Stimulated activated CD8-positive, alpha-beta memory T cell treated with anti-CD3 and anti-CD28 coated beads, Interleukin-7, amount 100 ng/mL, for 24 hours (primary cell): Measurements from ENCODE around the gene PCDH12.

Experiments used
- DNase-seq: peaks from one replicate; pipeline ENCODE4 v3.0.0-alpha.2; 2020; ENCODE audit warnings: low read depth

Gene PCDH12

DNA sequence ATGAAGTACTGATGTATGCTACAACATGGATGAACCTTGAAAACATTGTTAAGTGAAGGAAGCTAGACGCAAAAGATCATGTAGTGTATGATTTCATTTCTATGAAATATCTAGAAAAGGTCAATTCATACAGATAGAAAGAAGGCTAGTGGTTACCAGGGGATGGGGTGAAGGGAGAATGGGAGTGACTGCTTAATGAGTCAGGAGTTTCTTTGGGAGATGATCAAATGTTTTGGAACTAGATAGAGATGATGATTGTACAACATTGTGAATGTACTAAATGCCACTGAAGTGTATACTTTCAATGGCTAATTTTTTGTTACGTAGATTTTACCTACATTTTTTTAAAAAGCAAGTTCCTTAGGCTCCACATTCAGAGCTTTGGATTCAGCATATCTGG, 49.2 kb downstream of the PCDH12 start:
- DNase-seq = no peak

GRCh38 chr5:141906972-141907371, 51.0 kb downstream of the PCDH12 start:
- DNase-seq = no peak

DNA sequence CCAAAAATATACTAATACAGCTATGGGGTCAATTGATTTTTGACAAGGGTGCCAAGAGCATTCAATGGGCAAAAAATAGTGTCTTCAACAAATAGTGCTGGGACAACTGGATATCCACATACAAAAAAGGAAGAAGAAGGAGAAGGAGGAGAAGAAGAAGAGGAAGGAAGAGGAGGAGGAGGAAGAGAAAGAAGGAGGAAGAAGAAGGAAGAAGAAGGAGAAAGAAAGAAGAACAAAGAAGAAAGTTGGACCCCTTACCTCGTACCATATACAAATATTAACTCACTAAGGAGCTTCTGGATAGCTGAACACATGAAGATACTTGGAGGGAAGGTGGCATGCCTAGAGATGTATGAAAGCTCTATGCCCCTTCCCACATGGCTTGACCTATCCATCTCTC, 51.5 kb downstream of the PCDH12 start:
- no peak for DNase-seq

GRCh38 chr5:141904551-141904950, 53.5 kb downstream of the PCDH12 start:
- no peak for DNase-seq

DNA sequence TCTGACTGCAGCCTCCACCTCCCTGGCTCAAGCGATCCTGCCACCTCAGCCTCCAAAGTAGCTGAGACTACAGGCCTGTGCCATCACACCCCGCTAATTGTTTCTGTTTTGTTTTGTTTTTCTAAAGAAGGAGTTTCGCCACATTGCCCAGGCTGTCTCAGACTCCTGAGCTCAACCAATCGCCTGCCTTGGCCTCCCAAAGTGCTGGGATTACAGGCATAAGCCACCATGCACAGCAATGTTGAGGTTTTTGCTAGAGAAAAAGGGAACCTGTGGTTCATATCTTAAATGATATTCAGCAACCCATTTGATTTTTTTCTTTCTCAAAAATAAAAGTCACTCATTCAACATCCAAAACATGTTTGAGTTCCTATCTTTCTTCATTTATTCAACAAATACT, 54.7 kb downstream of the PCDH12 start:
- no peak for DNase-seq

GRCh38 chr5:141902015-141902814, 55.8 kb downstream of the PCDH12 start:
- no peak for DNase-seq

DNA sequence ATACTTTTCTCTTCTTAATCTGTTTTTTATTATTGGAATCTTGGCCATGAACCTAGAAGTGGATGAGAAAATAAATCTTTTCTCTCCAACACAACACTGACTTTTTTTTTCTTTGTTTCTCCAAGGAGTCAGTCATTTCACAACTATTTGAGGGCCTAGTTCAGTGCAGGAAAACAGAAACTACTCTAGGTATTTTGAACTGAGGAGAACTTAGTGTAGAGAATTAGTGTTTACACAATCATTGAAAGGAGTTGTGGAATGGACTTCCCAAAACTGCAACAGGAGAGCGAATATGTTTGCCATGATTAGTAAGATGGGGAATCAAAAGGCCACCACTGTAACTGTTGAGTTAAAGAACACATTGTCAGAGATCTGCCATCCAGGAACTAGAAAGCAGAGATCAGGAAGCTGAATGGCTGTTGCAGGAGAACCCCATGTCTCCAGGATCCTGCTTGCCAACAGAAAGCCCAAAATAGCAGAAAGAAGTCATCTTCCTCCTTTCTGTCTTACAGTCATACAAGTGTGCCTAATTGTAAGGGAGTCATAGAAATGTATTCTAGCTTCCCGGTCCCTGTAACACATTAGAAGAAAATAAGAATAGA, 59.5 kb downstream of the PCDH12 start:
- no peak for DNase-seq

- no peak for DNase-seq
These were observed 60.6 kb downstream of the PCDH12 start for GRCh38 chr5:141897425-141897824.
